Activated CD4-positive, alpha-beta T cell treated with anti-CD3 and anti-CD28 coated beads, Interleukin-2, amount 50 U/mL, for 1 hour (primary cell): ENCODE measurements around the gene SMU1.
"Not testable (repeated sequence)": the region's sequence is repeated elsewhere in the genome, so short reads cannot be mapped to it uniquely, and the experiment has no call there.

Source experiments
- DNase-seq: peaks from one replicate; pipeline ENCODE4 v3.0.0-alpha.2; 2020

The SMU1 gene

DNA sequence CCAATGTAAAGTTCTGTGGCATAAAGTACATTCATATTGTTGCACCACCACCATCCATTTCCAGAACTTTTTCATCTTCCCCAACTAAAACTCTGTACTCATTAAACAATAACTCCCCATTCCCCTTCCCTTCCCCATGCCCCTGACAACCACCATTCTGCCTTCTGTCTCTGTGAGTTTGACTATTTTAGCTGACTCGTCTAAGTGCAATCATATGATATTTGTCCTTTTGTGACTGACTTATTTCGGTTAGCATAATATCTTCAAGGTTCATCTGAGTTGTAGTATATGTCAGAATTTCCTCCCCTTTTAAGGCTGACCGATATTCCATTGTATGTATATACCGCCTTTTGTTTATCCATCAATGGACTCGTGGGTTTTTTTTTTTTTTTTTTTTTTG, 29.0 kb upstream of the SMU1 start:
- no peak for DNase-seq

DNA sequence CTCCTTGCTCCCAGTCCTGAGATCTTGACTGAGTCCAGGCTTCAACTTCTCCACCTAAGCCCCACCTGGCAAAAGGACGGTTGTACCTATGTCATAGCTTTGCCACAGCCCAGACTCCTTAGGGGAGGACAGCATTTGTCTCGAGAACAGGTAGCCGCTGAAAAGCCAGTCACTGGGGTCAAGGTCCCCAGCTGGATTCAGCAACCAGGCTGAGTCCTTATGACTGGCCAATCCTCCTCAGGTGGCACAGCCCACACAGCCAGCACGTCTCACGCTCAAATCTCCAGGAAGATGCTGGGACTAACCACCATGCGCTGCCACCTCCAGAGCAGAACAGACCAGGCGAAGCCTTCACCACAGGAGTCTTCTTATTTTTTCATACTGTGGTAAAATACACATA, 27.9 kb upstream of the SMU1 start:
- no peak for DNase-seq

DNA sequence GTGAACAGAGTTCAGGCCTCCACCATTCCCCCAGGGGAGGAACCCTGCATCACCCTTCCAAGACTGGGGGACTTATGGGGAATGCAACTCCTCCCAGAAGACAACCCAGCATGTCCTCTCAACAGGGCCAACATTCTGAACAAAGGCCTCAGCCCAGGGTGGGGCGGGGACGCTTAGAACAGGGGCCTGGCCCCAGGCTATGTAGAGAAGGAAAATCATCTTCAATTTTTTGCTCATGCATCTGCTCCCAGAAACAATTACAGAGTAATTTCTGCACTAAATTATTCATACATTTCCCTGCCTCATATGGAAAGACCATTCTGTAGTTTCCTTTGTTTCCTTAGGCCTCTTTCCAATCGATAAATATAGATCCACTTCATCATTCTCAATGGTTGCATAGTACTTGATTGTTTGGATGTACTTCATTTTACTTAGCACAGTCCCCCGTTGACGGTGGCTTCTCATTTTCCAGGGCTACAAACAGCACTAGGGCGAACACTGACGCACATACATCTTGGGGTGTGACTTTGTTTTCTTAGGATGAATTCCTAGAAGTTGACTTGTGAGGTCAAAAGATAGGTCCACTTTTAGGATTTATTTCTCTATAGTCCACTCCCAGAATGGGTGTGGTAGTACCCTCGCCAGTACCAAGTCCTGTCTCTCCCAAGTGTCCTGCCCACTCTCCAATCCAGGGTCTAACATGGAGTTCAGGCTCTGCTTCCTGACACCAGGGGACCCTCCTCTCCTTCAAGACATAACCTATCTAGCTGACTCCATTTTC, 27.2 kb upstream of the SMU1 start:
- DNase-seq = no peak

DNA sequence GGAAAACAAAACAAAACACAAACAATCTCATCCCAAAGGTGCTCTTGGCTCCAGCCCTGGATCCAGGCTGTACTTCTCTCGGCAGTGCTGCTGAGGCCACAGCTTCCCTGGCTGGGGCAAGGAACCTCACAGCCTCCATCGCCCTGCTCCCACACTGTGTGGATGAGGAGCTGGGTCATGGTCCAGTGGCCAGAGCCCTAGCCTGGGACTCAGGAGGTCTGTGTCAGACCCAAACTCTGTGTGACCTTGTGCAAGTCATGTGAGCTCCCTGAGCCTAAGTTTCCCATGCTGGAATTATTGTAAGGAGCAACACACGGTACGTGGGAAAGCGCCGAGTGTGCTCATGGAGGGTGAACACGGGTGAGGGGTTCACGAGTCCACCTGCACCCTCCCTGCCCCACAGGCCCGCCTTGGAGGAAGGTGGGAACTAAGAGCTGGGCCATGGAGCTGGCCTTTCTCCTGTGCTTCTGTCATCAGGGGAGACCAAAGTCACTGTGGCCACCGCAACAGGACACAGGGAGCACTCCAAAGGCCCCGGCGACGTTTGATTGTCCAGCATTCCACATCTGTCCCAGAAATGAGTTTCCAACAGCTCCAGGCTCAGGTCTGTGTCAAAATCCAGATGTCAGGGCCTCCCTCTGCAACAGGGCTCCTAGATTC, 26.2 kb upstream of the SMU1 start:
- no peak for DNase-seq

DNA sequence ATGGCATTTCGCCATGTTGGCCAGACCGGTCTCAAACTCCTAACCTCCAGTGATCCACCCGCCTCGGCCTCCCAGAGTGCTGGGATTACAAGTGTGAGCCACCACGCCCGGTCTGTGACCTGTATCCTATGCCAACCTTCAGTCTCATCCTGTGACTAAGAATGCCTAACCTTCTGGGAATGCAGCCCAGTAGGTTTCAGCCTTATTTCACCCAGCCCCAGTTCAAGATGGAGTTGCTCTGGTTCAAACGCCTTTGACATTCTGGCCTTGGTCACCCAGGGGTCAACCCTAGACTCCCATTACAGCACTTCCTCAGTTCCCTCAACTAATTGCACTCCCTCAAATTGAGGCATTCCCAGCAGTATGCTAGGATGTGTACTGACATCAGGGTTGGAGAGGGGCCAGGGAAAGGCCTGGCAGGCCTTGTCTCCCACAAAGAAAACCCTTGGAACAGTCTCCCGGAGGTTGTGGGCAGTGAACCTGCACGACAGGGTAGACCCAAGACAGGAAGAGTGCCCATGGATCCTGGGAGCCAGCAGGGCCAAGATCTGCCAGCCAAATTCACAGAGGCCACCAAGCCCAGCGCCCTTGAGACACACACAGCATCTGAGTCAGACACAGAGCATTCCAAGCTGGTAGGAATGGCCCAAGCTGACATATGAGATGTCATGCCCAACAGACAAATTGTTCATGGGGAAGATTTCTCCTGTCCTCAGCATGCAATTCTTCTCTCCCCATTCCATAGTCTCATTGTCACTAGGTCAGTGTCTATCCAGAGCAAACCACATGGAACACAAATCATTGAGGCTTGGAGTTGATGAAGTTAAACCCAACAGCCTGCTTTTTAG, 24.9 kb upstream of the SMU1 start:
- DNase-seq = no peak

DNA sequence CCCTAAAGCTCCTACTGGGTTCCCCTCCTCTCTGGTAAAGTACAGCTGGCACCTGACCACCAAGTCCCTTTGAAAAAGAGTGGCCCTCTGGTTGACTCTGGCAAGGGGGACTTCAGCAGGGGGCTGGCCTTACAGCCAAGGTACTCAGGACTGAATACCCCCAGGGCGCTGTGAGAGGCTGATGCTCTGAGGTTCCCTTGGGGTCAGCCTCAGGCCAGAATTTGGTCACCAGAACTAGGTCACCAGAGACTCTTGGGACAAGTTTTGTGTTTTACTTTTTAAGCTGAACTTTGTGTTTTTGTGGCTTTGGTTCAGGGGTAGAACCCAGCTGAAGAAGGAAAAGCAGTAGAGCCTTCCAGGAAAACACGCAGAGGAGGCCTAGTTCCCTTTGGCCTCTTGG, 23.3 kb upstream of the SMU1 start:
- DNase-seq = no peak

DNA sequence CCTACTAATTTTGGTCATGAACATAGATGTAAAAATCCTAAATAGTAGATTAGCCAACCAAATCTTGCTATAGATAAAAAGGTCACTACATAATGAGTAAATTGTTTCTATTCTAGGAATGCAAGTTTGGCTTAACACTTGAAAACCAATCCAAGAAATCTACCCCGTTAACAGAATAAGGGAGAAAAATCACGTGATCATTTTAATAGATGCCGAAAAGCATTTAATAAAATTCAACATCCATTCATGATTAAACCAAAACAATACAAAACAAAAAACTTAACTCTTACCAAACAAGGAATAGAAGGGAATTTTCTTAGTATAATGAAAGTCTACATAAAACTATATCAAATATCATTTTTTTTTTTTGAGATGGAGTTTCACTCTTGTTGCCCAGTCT, 20.7 kb upstream of the SMU1 start:
- DNase-seq = no peak

DNA sequence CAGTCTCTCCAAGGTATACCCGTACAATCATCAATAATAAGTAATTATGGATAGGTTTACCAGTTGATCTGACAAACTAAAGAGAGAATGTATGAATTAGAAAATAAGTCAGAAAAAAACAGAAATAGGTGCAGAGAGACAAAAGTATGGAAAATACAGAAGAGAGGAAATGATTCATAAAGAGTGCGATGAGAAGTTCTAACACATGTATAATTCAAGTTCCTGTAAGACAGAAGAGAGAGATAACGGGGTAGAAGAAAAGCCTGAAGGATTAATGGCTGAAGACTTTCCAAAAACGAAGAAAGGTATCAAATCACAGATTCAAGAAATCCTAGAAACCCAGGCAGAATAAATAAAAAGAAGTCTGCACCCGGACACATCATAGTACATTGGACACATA, 16.2 kb upstream of the SMU1 start:
- no peak for DNase-seq

DNA sequence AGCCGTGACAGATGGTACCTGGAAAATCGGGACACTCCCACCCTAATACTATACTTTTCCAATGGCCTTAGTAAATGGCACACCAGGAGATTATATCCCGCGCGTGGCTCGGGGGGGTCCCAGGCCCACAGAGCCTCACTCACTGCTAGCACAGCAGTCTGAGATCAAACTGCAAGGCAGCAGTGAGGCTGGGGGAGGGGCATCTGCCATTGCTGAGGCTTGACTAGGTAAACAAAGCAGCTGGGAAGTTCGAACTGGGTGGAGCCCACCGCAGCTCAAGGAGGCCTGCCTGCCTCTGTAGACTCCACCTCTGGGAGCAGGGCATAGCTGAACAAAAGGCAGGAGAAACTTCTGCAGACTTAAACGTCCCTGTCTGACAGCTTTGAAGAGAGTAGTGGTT, 9.2 kb upstream of the SMU1 start:
- DNase-seq = not testable (repeated sequence)

DNA sequence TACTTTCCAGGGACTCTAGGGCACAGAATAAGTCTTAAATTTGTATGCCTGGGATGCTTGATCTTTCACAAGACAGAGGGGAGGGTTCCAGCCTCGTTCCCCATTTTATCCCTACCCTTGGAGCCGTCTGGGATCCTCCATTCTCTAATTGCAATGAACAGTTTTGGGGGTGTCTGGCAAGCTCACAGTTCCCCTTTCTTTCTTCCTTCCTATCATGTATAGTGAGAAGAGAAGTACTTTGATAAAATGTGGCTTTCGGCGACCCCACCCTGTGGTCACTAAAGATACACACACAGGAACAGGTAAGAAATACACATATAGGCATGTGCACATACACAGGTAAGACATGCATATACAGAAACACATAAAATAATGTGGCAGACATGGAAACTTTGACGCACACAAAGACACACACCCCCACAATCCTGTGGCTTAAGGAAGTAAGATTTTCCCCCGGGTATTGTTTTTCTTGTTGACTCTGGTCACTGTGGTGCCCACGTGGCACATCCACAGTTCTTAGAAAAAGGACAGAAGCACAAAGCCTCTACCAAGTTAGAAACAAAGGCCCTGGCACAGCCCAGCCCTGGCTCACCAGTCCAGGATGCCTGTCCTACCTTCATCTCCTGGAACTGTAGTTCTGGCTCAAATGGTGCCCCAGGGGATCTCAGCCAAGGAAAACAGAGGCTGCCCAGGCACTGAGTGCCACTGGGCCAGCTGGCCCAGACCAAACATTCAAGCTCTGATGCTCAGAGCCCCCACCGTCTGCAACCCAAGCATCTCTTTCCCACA, 6.3 kb upstream of the SMU1 start:
- no peak for DNase-seq

DNA sequence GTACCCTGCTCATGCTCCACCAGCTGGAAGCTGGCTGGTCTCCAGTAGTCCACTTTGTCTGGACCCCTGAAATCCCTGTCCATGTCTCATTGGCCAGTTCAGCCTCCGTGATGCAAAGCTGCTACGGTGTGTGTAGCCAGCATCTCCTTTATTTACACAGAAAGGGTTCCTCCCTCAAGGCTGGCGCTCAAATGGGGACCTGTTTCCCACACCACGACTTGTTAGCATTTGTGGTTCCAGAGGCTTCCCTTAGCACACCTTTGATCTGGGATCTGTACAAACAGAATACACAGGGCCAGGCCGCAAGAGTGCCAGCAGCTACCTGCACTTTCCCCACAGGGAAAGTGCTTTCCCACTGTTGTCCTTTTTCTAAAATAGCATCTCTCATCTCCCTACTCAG, 5.7 kb upstream of the SMU1 start:
- no peak for DNase-seq

DNA sequence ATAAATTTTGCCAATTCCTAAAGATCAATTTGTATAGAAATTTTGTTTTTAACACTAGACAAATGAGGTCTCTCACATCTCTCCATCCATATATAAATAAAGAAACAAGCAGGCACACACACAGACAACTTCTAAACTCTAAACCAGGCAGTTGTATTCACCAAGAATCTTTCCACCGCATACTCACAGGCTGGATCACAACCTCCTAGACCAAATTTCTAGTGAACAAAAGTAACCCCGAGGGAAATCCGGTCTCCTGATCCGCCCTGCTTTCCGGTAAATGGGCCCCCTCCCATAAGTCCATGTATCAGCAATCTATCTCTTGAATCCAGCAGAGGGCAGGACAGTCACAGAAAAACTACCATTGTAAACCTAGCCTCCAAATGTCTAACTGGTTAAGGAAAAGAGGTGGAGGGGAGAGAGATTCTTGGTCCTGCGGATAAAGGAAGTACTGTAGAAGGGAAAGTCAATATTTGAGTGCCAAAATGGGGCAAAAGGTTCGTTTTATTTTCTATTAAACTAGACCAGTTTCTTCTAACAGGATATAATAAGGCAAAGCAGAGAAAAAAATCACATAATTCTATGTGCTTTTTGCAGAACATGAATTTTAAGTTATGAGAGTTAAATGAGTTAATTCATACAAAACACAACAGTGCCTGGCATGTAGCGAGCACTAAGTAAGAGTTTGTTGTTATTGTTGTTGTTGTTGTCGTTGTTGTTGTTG, 4.8 kb upstream of the SMU1 start:
- DNase-seq = peak; percentile 37

DNA sequence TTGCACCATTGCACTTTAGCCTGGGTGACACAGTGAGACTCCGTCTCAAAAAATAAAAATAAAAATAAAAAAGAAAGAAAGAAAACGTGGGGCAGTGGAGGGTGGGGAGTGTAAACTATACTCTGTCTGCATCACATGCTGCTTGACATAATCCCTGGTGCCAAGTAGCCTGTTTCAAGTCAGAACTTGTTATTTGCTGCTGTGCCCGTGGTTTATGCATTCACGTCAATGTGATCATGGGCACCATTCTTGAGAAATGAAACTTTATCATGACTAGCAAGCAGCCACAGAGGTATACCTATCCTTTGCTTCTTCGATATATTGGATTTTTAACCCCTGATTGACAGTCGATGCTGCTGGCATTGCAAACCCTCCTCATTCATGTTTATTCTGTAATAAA, 4.1 kb upstream of the SMU1 start:
- no peak for DNase-seq

DNA sequence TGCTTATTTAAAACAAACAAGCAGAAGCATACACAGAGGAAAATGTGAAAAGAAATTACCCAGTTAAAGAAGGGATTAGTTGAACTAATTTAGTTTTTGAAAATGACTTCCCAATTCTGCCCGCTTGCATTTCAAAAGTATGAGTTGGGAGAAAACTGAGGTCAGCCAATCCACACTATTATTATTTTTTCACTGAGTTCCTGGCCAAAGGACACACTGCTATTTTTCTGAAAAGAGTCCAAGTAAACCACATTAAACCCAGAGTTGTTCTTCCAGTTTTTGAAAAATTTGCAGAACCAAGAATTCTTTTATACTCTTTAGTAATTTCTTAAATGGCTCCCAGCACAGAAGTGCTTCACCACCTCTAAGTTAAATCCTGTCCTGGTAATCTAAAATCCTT, 7.5 kb downstream of the SMU1 start:
- DNase-seq = no peak

DNA sequence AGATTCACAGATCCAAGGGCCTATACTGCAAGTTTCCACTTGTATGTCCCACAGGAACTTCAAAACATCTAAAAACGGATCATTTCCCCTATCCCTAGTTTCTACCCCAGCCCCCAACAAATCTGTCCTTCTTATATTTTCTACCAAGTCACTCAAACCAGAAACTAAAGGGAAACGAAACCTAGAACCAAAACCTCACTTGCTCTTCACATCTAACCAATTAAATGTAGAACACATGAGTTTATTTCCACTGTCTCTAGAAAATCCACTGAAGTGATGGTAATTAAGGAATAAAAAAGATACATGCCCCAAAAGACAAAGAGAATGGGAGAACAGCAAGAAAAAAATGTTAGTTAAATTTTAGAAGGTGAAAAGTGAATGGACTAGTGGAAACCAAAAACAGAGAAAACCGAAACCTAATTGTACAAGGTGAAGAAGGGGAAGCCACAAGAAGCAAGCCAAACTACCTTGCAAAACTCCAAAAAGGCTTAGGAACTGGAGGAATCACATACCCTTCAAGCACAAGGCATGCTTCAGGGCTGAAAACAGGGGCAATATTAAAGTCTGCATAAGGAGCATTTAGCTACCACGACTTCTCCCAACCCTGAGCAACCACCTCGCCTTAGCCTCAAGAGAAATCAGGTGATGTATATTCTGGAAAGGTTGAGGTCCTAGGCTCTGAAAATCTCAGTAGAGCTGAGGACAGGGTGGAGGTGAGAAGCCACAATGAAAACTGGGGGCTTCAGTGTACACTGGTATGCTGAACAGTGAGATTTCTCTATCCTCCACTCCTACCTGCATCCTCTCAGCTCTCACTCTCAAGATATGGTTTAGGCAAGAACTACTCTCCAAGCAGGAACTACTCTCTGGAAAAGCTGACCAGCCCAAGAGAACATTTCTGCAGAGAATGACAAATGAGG, 11.1 kb downstream of the SMU1 start:
- DNase-seq = no peak

DNA sequence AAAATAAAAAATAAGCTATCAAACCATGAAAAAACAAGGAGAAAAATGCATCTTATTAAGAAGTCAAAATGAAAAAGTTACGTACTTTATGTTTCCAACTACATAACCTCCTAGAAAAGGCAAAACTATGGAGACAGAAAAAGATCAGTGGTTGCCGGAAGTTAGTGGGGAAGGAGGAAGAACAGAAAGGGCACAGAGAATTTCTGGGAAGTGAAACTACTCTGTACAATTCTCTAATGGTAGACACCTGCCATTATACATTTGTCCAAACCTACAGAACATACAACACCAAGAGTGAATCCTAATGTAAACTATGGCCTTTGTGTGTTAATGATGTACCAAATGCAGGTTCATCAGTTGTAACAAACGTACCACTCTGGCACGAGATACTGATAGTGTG, 25.3 kb downstream of the SMU1 start:
- no peak for DNase-seq

DNA sequence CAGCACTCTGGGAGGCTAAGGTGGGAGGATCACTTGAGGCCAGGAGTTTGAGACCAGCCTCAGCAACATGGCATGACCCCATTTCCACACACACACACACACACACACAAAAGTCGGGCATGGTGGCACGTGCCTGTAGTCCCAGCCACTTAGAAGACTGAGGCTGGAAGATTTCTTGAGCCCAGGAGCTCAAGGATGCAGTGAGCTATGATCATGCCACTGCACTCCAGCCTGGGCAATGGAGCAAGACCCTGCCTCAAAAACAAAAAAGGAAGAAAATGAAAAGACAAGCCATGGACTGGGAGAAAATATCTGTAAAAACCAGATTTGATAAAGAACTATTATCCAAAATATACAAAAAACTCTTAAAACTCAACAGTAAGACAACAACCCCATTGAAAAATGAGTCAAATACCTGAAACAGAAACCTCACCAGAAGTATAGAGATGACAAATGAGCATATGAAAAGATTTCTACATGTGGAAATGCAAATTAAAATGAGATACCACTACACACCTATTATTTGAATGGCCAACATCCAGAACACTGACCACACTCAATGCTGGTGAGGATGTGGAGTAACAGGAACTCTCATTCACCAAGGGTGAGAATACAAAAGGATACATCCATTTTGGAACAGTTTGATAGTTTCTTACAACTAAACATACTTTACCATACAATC, 26.7 kb downstream of the SMU1 start:
- no peak for DNase-seq

DNA sequence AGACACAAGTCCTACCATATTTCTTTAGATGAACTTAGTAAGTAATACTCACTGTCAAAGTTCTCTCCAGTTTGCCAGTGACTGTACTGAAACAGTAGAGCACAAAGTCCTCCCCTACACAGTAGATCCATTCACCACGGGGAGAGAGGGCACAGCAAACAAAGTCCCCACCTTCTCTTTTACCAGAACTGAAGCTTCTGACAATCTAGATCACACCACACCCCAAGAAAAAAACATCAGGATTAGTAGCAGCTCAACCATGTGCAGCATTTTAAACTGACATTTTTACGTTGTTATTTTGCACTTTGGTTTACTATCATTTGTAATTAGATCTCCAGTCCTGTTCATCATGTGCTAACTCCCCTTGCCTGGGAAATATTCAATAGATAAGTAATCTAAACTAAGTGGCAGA, 28.4 kb downstream of the SMU1 start:
- DNase-seq = no peak

DNA sequence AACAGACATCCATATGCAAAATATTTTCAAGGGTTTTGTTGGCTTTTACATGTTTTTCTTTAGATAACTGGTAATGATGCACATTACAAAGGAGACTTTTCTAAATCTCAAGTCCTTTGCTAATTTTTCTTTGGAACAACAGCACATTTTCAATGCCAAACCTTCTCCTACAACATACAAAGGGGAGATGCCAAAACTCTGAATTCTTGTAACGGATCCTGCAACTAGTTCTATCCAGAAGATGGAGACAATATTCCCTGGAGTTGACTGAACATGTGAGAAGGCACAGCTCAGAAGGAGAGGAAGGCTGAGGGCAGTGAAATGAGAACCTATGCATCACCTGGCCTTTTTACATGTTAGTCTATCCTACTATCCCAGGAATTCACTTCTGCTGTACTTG, 30.4 kb downstream of the SMU1 start:
- no peak for DNase-seq

DNA sequence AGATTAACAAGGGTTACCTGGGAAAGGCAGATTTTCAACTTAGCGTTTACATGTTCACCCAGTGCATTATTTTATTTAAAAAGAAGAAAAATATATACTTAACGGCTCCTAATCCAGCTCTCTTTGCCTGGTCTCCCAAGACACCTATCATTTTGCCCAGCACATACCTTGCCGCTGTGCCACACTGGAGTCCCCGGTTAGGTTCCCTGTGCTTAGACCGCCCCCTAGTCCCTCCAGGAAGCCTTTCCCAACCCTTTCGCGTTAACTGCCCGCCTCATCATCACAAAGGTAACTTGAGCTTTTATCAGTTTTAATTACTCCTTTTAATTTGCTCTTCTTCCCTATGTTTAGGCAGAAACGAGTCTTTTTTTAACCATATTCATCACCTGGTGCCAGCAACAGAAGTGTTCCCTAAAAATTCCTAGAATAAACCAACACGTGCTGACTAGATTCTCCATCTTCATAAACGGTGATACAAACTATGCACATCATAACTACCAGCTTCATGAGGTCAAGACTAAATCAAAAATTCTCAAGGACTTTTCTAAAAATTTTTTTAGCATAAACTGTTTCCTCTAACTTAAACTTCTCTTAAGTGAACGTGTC, 31.7 kb downstream of the SMU1 start:
- no peak for DNase-seq
